IPS-18a (cell line): Measurements from ENCODE around the gene AKIRIN2.

ENCODE experiments used
- H3K27ac ChIP-seq: one replicate; pipeline ENCODE4 v1.5.1; 2013; ENCODE audit warnings: low read length
- H3K27me3 ChIP-seq: one replicate; pipeline ENCODE4 v1.6.1; 2013; ENCODE audit warnings: mild to moderate bottlenecking, low read length; ENCODE audit not compliant: control insufficient read depth, insufficient read depth
- H3K36me3 ChIP-seq: one replicate; pipeline ENCODE4 v1.6.1; 2013; ENCODE audit warnings: low read depth, low read length; ENCODE audit not compliant: control insufficient read depth
- H3K4me1 ChIP-seq: one replicate; pipeline ENCODE4 v1.6.1; 2013; ENCODE audit warnings: low read depth, low read length; ENCODE audit not compliant: control insufficient read depth
- H3K4me3 ChIP-seq: one replicate; pipeline ENCODE4 v1.5.1; 2013; ENCODE audit warnings: low read length
- H3K9ac ChIP-seq: one replicate; pipeline ENCODE4 v1.6.1; 2013; ENCODE audit warnings: mild to moderate bottlenecking, low read length, moderate library complexity
- H3K9me3 ChIP-seq: one replicate; pipeline ENCODE4 v1.6.1; 2013; ENCODE audit warnings: low read depth, low read length; ENCODE audit not compliant: control insufficient read depth

Gene AKIRIN2

DNA sequence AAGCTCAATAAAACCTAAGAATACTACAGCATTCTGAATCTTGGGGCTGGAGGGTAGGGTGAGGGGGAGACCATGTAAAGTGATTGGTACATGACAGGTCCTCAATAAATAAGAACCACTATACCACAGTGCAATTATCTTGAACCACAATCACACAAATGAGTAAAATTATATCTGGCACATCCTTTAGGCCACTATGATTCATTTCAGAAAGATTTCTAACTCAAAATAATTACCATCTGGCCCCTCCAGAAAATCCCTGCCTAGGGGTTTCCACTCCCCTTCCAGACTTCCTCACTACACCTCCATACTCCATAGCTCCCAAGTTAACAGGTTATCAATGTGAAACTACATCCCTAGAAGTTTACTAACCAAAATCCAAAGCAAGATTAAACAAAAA is 19.7 kb downstream of the AKIRIN2 start:
- Histone ChIP-seq H3K4me3 (no peak overlapping the region), H3K36me3 (peaks cover 33% of the 10 kb centered on the region), H3K4me1 (peaks cover 3% of the 10 kb centered on the region), H3K9me3 (no peaks in the 10 kb centered on the region), H3K27ac (no peak overlapping the region), H3K27me3 (no peaks in the 10 kb centered on the region), H3K9ac (no peak overlapping the region)

GRCh38 chr6:87675004-87675681 is 26.9 kb downstream of the AKIRIN2 start:
- Histone ChIP-seq H3K4me1 (no peaks in the 10 kb centered on the region), H3K36me3 (peaks cover 50% of the 10 kb centered on the region), H3K9me3 (no peaks in the 10 kb centered on the region), H3K27ac (no peak overlapping the region), H3K27me3 (no peaks in the 10 kb centered on the region), H3K4me3 (no peak overlapping the region), H3K9ac (no peak overlapping the region)

- Histone ChIP-seq H3K9me3 (no peaks in the 10 kb centered on the region), H3K27me3 (no peaks in the 10 kb centered on the region), H3K27ac (no peak overlapping the region), H3K9ac (no peak overlapping the region), H3K4me3 (no peak overlapping the region), H3K4me1 (no peaks in the 10 kb centered on the region), H3K36me3 (peaks cover 42% of the 10 kb centered on the region)
Measured at GRCh38 chr6:87674290-87674689, 27.7 kb downstream of the AKIRIN2 start.

- Histone ChIP-seq H3K4me3 (no peak overlapping the region), H3K9me3 (no peaks in the 10 kb centered on the region), H3K36me3 (peaks cover 34% of the 10 kb centered on the region), H3K27ac (no peak overlapping the region), H3K4me1 (no peaks in the 10 kb centered on the region), H3K27me3 (no peaks in the 10 kb centered on the region), H3K9ac (no peak overlapping the region)
Measured at GRCh38 chr6:87673237-87673636, 28.8 kb downstream of the AKIRIN2 start.

DNA sequence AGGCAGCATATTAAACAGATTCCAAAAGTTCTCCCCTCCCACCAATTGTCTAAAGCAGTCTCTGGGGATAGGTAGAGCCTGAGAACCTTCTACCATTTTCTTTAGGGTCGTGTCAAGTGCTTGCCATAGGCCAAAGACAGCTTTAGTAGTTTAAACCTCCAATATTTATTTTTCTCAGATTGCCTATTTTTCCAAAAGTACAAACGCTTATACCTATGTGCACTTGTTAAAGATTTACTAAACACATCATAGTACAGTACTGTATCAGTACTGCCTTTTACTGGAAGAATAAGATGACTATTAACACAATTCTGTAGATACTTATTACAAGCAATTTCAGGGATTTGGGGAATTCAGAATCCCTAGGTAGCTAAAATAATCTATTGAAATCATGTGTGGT is 29.4 kb downstream of the AKIRIN2 start:
- Histone ChIP-seq H3K36me3 (peaks cover 29% of the 10 kb centered on the region), H3K9ac (no peak overlapping the region), H3K27me3 (no peaks in the 10 kb centered on the region), H3K9me3 (no peaks in the 10 kb centered on the region), H3K4me3 (no peak overlapping the region), H3K4me1 (no peaks in the 10 kb centered on the region), H3K27ac (no peak overlapping the region)

- Histone ChIP-seq H3K4me1 (no peaks in the 10 kb centered on the region), H3K9ac (no peak overlapping the region), H3K4me3 (no peak overlapping the region), H3K9me3 (no peaks in the 10 kb centered on the region), H3K36me3 (peaks cover 30% of the 10 kb centered on the region), H3K27ac (no peak overlapping the region), H3K27me3 (no peaks in the 10 kb centered on the region)
Measured at GRCh38 chr6:87671555-87672029, 30.4 kb downstream of the AKIRIN2 start.

- H3K27me3 ChIP-seq, result no peaks in the 10 kb centered on the region
- H3K27ac ChIP-seq, result no peak overlapping the region
- no peak overlapping the region for H3K9ac ChIP-seq
- no peaks in the 10 kb centered on the region for H3K4me1 ChIP-seq
- peaks cover 26% of the 10 kb centered on the region for H3K36me3 ChIP-seq
- H3K4me3 ChIP-seq, result no peak overlapping the region
- no peaks in the 10 kb centered on the region for H3K9me3 ChIP-seq
Measured at GRCh38 chr6:87670707-87671106, 31.3 kb downstream of the AKIRIN2 start.

DNA sequence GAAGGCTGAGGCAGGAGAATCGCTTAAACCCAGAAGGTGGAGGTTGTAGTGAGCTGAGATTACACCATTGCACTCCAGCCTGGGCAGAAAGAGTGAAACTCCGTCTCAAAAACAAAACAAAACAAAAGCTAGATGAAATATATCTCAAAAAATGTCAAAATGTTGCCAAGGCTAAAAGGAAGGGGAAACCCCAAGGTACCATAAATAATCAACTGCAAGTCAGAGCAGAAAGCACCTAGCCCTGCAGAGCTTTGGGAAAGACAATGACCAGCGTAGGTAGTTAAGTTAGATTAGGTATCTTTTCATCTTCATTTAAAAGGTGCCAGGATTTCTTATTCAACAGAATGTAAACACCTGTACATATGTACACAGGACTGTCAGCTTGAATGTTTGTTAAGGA is 33.0 kb downstream of the AKIRIN2 start:
- H3K4me1 ChIP-seq, result no peaks in the 10 kb centered on the region
- H3K27me3 ChIP-seq, result no peaks in the 10 kb centered on the region
- H3K27ac ChIP-seq, result no peak overlapping the region
- peaks cover 27% of the 10 kb centered on the region for H3K36me3 ChIP-seq
- H3K9me3 ChIP-seq, result no peaks in the 10 kb centered on the region
- no peak overlapping the region for H3K4me3 ChIP-seq
- no peak overlapping the region for H3K9ac ChIP-seq

DNA sequence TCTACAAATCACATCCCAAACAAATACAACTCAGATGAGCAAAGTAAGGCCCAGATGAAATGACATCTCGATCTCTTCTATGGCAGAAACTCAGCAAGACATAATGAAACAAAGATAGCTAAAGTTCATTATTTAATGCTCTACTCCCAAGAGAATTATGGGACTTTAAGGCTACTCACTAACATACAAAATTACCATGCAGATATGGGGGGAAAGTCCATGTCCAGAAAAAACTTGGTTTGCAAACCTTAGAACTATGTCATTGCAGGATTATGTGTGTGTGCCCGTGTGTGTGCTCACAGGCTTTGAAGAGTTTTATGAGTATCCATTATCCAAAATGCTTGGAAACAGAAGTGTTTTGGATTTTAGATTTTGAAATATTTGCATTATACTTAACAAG is 34.0 kb downstream of the AKIRIN2 start:
- Histone ChIP-seq H3K27ac (no peak overlapping the region), H3K27me3 (no peaks in the 10 kb centered on the region), H3K36me3 (peaks cover 30% of the 10 kb centered on the region), H3K9ac (no peak overlapping the region), H3K4me3 (no peak overlapping the region), H3K4me1 (no peaks in the 10 kb centered on the region), H3K9me3 (no peaks in the 10 kb centered on the region)

GRCh38 chr6:87667032-87667431 is 35.0 kb downstream of the AKIRIN2 start:
- no peak overlapping the region for H3K9ac ChIP-seq
- no peaks in the 10 kb centered on the region for H3K4me1 ChIP-seq
- no peaks in the 10 kb centered on the region for H3K27me3 ChIP-seq
- H3K27ac ChIP-seq, result no peak overlapping the region
- peaks cover 29% of the 10 kb centered on the region for H3K36me3 ChIP-seq
- no peak overlapping the region for H3K4me3 ChIP-seq
- no peaks in the 10 kb centered on the region for H3K9me3 ChIP-seq

GRCh38 chr6:87664921-87665485 is 37.0 kb downstream of the AKIRIN2 start:
- no peak overlapping the region for H3K9ac ChIP-seq
- no peak overlapping the region for H3K27ac ChIP-seq
- no peaks in the 10 kb centered on the region for H3K27me3 ChIP-seq
- no peaks in the 10 kb centered on the region for H3K9me3 ChIP-seq
- peaks cover 32% of the 10 kb centered on the region for H3K36me3 ChIP-seq
- no peaks in the 10 kb centered on the region for H3K4me1 ChIP-seq
- H3K4me3 ChIP-seq, result no peak overlapping the region

DNA sequence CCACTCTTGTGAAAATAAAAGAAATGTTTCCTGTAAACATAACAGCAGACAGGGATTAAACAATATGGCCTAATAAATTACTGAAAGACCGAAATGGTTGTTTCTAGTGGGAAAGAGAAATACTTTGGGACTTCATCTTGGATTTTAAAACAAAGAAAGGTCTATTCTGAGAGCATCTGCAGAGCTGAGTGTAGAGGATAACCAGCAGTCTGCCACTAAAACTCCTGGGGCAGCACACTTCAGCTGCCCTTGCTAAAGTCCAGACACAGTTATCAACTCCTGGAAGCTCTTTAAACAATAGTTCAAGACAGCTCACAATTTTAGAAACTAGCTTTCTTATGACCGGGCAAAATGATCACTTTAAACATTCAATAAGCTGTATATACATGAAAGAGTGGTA is 38.6 kb downstream of the AKIRIN2 start:
- Histone ChIP-seq H3K9ac (no peak overlapping the region), H3K4me3 (no peak overlapping the region), H3K4me1 (no peaks in the 10 kb centered on the region), H3K27me3 (no peaks in the 10 kb centered on the region), H3K27ac (no peak overlapping the region), H3K36me3 (peaks cover 35% of the 10 kb centered on the region), H3K9me3 (no peaks in the 10 kb centered on the region)
